Dendritic cell treated with granulocyte-macrophage colony-stimulating factor and Interleukin-4, amounts not matched to agents 40 ng/mL and 50 ng/mL, for 4 days (primary cell): ENCODE results near the gene RBPMS2.

ENCODE experiments used
- H3K27ac Mint-ChIP-seq: one replicate; pipeline ENCODE4 v1.8.0; 2022; ENCODE audit warnings: mild to moderate bottlenecking, mixed read lengths
- H3K27me3 Mint-ChIP-seq: one replicate; pipeline ENCODE4 v1.8.0; 2022; ENCODE audit warnings: mild to moderate bottlenecking, mixed read lengths
- H3K36me3 Mint-ChIP-seq: one replicate; pipeline ENCODE4 v1.8.0; 2022; ENCODE audit warnings: low read depth, mixed read lengths
- H3K4me1 Mint-ChIP-seq: one replicate; pipeline ENCODE4 v1.8.0; 2022; ENCODE audit warnings: low read depth, mixed read lengths
- H3K4me3 Mint-ChIP-seq: one replicate; pipeline ENCODE4 v1.8.0; 2022; ENCODE audit warnings: mild to moderate bottlenecking, moderate library complexity, mixed read lengths
- H3K9me3 Mint-ChIP-seq: one replicate; pipeline ENCODE4 v1.8.0; 2022; ENCODE audit warnings: mixed read lengths
- intact Hi-C: fragments of 100-400 bp; cut with micrococcal nuclease; formaldehyde crosslinking; loops from one replicate; pipeline ENCODE4 v1.15.0; 2022

Gene RBPMS2

GRCh38 chr15:64774629-64775493 lies 528 bp downstream of the RBPMS2 start:
- Mint-ChIP-seq H3K4me3 (peak overlapping the region; percentile 62), H3K27me3 (peaks cover 81% of the 10 kb centered on the region), H3K4me1 (no peaks in the 10 kb centered on the region), H3K36me3 (no peaks in the 10 kb centered on the region), H3K9me3 (no peaks in the 10 kb centered on the region), H3K27ac (no peak overlapping the region)
- intact Hi-C loops: no loop called here

DNA sequence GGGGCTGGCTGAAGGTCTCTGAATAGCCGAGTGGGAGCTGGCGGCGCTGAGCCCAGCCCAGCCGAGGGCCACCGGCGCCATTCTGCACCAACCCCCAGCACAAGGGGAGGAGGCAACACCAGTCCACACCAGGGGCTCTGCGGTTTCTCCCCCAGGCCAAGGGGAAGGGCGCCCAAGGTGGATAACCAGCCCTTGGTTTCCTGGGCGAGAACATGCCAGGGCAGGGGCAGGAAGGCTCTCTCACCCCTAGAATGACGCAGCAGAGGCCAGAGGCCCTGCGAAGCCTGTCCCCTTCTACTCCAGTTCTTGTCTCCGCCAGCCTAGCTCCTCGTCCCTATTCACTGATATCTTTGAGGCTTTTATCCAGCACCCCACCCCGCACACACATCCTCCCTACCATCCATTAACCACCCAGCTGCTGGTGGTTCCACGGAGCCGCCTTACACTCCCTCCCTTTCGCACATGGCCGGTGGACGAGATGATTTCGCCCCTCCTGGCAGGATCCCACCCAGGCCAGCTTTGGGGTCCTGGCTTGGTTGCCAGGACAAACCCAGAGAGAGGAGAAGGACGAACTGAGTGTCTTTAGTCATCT lies 1.3 kb downstream of the RBPMS2 start:
- H3K4me3 Mint-ChIP-seq: peak overlapping the region; percentile 39
- H3K36me3 Mint-ChIP-seq: no peaks in the 10 kb centered on the region
- intact Hi-C loops: no loop called here
- H3K9me3 Mint-ChIP-seq: no peaks in the 10 kb centered on the region
- no peak overlapping the region for H3K27ac Mint-ChIP-seq
- H3K27me3 Mint-ChIP-seq: peaks cover 76% of the 10 kb centered on the region
- no peaks in the 10 kb centered on the region for H3K4me1 Mint-ChIP-seq

DNA sequence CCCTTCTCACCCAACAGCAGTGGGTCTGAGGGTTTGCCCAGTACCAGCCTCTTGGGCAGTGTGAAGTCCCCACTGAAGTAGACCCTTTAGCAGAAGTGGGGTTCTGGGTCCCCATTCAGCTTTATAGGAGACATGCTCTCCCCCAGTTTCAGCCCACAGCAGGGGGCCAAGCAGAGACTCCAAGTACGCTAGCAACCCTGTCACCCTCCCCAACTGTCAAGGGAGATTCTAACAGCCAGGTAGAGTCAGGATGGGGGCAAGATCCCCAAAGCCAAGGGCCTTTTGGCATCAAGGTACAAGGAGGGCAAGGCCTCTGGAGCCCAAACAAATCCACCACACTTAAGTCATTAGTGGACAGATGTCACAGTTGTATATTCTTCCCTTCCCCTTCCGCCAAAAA lies 1.8 kb downstream of the RBPMS2 start:
- intact Hi-C loops: no loop called here
- Mint-ChIP-seq H3K27ac (no peak overlapping the region), H3K4me3 (no peak overlapping the region), H3K4me1 (no peaks in the 10 kb centered on the region), H3K9me3 (no peaks in the 10 kb centered on the region), H3K27me3 (peaks cover 72% of the 10 kb centered on the region), H3K36me3 (no peaks in the 10 kb centered on the region)

GRCh38 chr15:64772964-64773363 lies 2.4 kb downstream of the RBPMS2 start:
- Mint-ChIP-seq H3K9me3 (no peaks in the 10 kb centered on the region), H3K36me3 (no peaks in the 10 kb centered on the region), H3K4me1 (no peaks in the 10 kb centered on the region), H3K4me3 (no peak overlapping the region), H3K27ac (no peak overlapping the region), H3K27me3 (peaks cover 65% of the 10 kb centered on the region)
- intact Hi-C loops: no loop called here

GRCh38 chr15:64772488-64772887 lies 2.9 kb downstream of the RBPMS2 start:
- Mint-ChIP-seq H3K9me3 (no peaks in the 10 kb centered on the region), H3K4me3 (no peak overlapping the region), H3K27ac (no peak overlapping the region), H3K36me3 (no peaks in the 10 kb centered on the region), H3K27me3 (peaks cover 60% of the 10 kb centered on the region), H3K4me1 (no peaks in the 10 kb centered on the region)
- intact Hi-C loops: no loop called here

GRCh38 chr15:64770626-64771025 lies 4.8 kb downstream of the RBPMS2 start:
- Mint-ChIP-seq H3K36me3 (no peaks in the 10 kb centered on the region), H3K4me3 (no peak overlapping the region), H3K27ac (no peak overlapping the region), H3K4me1 (no peaks in the 10 kb centered on the region), H3K27me3 (peaks cover 43% of the 10 kb centered on the region), H3K9me3 (no peaks in the 10 kb centered on the region)
- intact Hi-C loops: no loop called here

- intact Hi-C loops: no loop called here
- Mint-ChIP-seq H3K36me3 (no peaks in the 10 kb centered on the region), H3K4me1 (no peaks in the 10 kb centered on the region), H3K4me3 (no peak overlapping the region), H3K9me3 (no peaks in the 10 kb centered on the region), H3K27me3 (peaks cover 16% of the 10 kb centered on the region), H3K27ac (peak overlapping the region; percentile 30)
These were observed 8.2 kb downstream of the RBPMS2 start for GRCh38 chr15:64767203-64767602.

- Mint-ChIP-seq H3K4me1 (no peaks in the 10 kb centered on the region), H3K36me3 (no peaks in the 10 kb centered on the region), H3K4me3 (no peak overlapping the region), H3K9me3 (no peaks in the 10 kb centered on the region), H3K27ac (no peak overlapping the region), H3K27me3 (peaks cover 9% of the 10 kb centered on the region)
- intact Hi-C loops: no loop called here
These were observed 9.3 kb downstream of the RBPMS2 start for GRCh38 chr15:64766058-64766457.

GRCh38 chr15:64763874-64764273 lies 11.5 kb downstream of the RBPMS2 start:
- intact Hi-C loops: no loop called here
- Mint-ChIP-seq H3K27ac (no peak overlapping the region), H3K36me3 (no peaks in the 10 kb centered on the region), H3K9me3 (no peaks in the 10 kb centered on the region), H3K4me3 (no peak overlapping the region), H3K27me3 (peaks cover 1% of the 10 kb centered on the region), H3K4me1 (no peaks in the 10 kb centered on the region)

- H3K4me3 Mint-ChIP-seq: no peak overlapping the region
- H3K27me3 Mint-ChIP-seq: peaks cover 1% of the 10 kb centered on the region
- intact Hi-C loops: no loop called here
- no peaks in the 10 kb centered on the region for H3K9me3 Mint-ChIP-seq
- H3K4me1 Mint-ChIP-seq: no peaks in the 10 kb centered on the region
- no peaks in the 10 kb centered on the region for H3K36me3 Mint-ChIP-seq
- no peak overlapping the region for H3K27ac Mint-ChIP-seq
These were observed 11.9 kb downstream of the RBPMS2 start for GRCh38 chr15:64763462-64763861.

- no peak overlapping the region for H3K4me3 Mint-ChIP-seq
These were observed 12.4 kb downstream of the RBPMS2 start for GRCh38 chr15:64763021-64763420.

GRCh38 chr15:64762546-64762945 lies 12.8 kb downstream of the RBPMS2 start:
- no peak overlapping the region for H3K27ac Mint-ChIP-seq
- intact Hi-C loops: no loop called here
- H3K9me3 Mint-ChIP-seq: no peaks in the 10 kb centered on the region
- peaks cover 1% of the 10 kb centered on the region for H3K27me3 Mint-ChIP-seq
- no peaks in the 10 kb centered on the region for H3K36me3 Mint-ChIP-seq
- no peaks in the 10 kb centered on the region for H3K4me1 Mint-ChIP-seq
- H3K4me3 Mint-ChIP-seq: no peak overlapping the region

More at GRCh38 chr15:64763021-64763420, 12.4 kb downstream of the RBPMS2 start:
- Mint-ChIP-seq H3K27me3 (peaks cover 1% of the 10 kb centered on the region), H3K9me3 (no peaks in the 10 kb centered on the region), H3K36me3 (no peaks in the 10 kb centered on the region), H3K4me1 (no peaks in the 10 kb centered on the region), H3K27ac (no peak overlapping the region)
- intact Hi-C loops: no loop called here

DNA sequence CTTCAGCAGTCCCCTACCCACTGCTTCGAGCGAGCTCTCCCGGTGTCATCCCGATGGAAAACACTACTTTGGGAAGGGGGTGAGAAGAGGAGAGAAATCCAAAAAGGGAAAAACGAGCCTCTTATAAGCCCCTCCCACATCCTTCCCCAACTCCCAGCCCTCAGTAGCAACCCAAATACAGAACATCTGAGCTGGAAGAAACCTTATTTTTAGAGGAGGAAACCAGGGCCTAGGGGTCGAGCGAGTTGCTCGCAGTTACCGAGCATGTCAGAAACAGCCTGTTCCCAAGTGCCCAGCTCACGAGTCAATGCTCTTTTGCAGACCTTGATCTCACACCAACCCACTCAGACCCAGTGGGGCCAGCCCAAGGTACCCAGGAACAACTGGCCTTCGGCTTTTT lies 14.2 kb downstream of the RBPMS2 start:
- intact Hi-C loops: no loop called here
- no peaks in the 10 kb centered on the region for H3K4me1 Mint-ChIP-seq
- no peak overlapping the region for H3K4me3 Mint-ChIP-seq
- H3K27me3 Mint-ChIP-seq: peaks cover 5% of the 10 kb centered on the region
- H3K36me3 Mint-ChIP-seq: no peaks in the 10 kb centered on the region
- no peak overlapping the region for H3K27ac Mint-ChIP-seq
- no peaks in the 10 kb centered on the region for H3K9me3 Mint-ChIP-seq

- Mint-ChIP-seq H3K36me3 (no peaks in the 10 kb centered on the region), H3K4me1 (peaks cover 9% of the 10 kb centered on the region), H3K27ac (no peak overlapping the region), H3K27me3 (peaks cover 8% of the 10 kb centered on the region), H3K4me3 (no peak overlapping the region), H3K9me3 (no peaks in the 10 kb centered on the region)
- intact Hi-C loops: no loop called here
These were observed 15.3 kb downstream of the RBPMS2 start for GRCh38 chr15:64760056-64760455.
